Left forelimb (tissue), 1 donor: Measurements from ENCODE around the gene IL3RA.
"Not testable (repeated sequence)": the region's sequence is repeated elsewhere in the genome, so short reads cannot be mapped to it uniquely, and the experiment has no call there.

ENCODE experiments used
- DNase-seq: peaks from one replicate; pipeline ENCODE4 v3.0.0-alpha.2; 2018; ENCODE audit warnings: low spot score

Gene IL3RA

DNA sequence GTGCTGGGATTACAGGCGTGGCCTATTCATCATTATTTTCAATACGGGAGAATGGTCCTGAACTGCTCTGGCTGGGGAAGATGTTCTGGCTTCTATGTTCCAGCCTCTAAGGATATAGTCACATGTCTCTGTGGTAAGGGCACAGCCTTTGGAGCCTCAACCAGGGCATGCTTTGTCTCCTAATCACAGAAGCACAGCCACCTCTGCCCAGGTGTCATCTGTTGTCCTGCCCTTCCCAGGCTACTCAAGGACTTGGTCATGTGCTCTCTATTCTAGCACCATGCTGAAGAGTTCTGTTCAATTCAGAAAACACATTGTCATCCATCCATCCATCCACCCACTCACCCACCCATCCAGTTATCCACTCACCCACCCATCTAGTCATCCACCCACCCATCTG is 86.6 kb downstream of the IL3RA start:
- DNase-seq = no peak

DNA sequence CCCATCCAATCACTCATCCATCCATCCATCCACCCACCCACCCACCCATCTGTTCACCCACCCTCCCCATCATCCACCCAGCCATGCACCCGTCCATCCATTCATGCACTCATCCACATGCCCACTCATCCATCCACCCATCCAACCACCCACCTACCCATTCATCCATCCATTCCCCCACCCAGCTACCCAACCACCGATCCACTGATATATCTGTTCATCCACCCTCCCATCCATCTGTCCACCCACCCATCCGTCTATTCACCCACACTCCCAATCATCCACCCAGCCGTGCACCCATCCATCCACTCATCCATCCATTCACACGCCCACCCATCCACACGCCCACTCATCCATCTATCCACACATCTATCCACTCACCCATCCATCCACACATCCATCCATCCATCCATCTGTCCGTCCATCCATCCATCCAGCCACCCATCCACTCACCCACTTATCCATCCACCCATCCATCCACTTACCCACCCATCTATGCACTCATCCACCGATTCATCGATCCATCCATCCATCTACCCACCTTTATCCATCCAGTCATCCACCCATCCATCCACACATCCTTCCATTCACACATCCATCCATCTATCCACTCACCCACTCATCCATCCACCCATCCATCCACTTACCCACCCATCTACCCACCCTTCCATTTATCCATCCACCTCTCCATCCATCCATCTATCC is 87.7 kb downstream of the IL3RA start:
- DNase-seq = no peak

DNA sequence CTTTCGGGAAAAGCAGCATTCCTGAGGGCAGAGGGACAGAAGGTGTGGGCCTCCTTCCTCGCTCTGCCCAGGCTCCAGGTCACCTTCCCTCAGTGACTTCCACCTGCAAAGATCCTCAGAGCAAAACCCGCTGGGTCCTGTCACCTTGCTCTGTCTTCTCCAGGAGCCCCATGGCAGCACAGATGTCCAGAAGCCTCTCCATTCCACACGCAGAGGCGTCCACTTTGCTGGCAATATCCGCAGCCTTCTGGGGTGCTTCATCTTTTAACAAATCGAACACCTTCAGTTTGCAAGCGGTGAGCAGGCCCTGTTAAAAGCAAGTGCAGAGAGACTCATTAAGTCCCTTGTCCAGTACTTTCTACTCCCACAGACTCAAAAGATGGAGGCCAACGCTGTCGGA is 88.8 kb downstream of the IL3RA start:
- no peak for DNase-seq

DNA sequence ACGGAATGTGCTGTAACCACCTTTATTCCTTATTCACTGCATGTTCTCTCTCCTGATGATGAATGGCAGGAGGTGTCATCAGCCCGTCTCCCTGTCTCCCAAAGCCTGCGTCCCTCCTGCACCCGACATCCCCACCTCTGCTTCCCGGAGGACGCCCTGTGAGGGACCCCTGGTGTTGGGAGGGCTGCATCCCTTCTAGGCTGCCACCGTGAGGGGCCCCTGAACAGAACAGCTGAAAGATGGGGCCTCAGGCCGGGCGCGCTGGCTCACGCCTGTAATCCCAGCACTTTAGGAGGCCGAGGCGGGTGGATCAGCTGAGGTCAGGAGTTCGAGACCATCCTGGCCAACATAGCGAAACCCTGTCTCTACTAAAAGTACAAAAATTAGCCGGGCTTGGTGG is 89.7 kb downstream of the IL3RA start:
- not testable (repeated sequence) for DNase-seq

DNA sequence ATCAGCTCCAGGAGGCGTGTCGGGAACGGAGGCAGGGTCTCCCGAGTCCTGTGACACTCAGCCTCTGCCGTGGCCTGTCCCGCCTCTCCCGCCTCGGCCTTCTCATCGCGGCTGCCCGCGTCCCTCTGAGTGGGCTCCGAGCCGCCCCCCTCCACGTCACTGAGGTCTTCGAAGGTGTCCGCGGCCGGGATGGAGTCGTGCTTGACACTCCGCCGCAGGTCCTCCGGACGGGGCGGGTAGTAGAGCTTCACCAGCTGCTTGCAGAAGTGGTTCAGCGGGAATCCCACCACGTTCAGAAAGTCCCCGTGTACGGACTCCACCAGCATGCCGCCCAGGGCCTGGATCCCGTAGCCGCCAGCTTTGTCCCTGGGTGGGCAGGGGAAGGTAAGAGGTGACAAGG is 91.2 kb downstream of the IL3RA start:
- DNase-seq = no peak

DNA sequence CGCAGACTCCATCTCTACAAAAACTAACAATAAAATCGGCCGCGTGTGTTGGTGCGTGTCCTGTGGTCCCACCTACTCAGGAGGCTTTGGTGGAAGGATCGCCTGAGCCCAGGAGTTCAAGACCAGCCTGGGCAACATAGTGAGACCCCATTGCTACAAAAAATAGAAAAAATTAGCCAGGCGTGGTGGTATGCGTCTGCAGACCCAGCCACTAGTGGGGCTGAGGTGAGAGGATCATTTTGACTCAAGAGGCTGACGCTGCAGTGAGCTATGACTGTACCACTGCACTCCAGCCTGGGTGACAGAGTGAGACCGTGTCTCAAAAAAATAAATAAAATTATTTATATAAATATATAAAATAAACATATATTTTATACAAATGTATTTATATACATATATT is 93.9 kb downstream of the IL3RA start:
- DNase-seq = no peak
